ENCODE data around the gene CYB5D1.

- TF ChIP-seq, protein P1, sequence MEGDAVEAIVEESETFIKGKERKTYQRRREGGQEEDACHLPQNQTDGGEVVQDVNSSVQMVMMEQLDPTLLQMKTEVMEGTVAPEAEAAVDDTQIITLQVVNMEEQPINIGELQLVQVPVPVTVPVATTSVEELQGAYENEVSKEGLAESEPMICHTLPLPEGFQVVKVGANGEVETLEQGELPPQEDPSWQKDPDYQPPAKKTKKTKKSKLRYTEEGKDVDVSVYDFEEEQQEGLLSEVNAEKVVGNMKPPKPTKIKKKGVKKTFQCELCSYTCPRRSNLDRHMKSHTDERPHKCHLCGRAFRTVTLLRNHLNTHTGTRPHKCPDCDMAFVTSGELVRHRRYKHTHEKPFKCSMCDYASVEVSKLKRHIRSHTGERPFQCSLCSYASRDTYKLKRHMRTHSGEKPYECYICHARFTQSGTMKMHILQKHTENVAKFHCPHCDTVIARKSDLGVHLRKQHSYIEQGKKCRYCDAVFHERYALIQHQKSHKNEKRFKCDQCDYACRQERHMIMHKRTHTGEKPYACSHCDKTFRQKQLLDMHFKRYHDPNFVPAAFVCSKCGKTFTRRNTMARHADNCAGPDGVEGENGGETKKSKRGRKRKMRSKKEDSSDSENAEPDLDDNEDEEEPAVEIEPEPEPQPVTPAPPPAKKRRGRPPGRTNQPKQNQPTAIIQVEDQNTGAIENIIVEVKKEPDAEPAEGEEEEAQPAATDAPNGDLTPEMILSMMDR (IDR thresholded peaks at IDR 0.05; ENCODE audit: borderline replicate concordance, extremely low read depth, low read length, poor library complexity, severe bottlenecking), result no peak
- TF ChIP-seq EZH2 (IDR thresholded peaks at IDR 0.05; ENCODE audit: borderline replicate concordance, low read depth, low read length, severe bottlenecking), result no peak
Observed at GRCh38 chr17:7843257-7843535, 14.6 kb upstream of the CYB5D1 start.

Measured in DND-41 (cell line).